GM18507 (cell line): Measurements from ENCODE around the gene TJP2.
"Not testable (repeated sequence)": the region's sequence is repeated elsewhere in the genome, so short reads cannot be mapped to it uniquely, and the experiment has no call there.

Source experiments
- DNase-seq: peaks from one replicate; pipeline ENCODE4 v3.0.0; 2011; ENCODE audit warnings: low read depth; ENCODE audit not compliant: insufficient read length; ENCODE audit errors: extremely low spot score
- FAIRE-seq: peaks from 2 replicates; lab custom pipeline; 2011; peaks lifted over from hg19 to GRCh38; lab: Jason Lieb, UNC

TJP2 gene

GRCh38 chr9:69261636-69262035, 87.6 kb downstream of the TJP2 start:
- FAIRE-seq (no peak), DNase-seq (no peak)

- no peak for DNase-seq
- FAIRE-seq: no peak
Observed at GRCh38 chr9:69264526-69264925, 90.4 kb downstream of the TJP2 start.

GRCh38 chr9:69265891-69266290, 91.8 kb downstream of the TJP2 start:
- FAIRE-seq: no peak
- DNase-seq: no peak

DNA sequence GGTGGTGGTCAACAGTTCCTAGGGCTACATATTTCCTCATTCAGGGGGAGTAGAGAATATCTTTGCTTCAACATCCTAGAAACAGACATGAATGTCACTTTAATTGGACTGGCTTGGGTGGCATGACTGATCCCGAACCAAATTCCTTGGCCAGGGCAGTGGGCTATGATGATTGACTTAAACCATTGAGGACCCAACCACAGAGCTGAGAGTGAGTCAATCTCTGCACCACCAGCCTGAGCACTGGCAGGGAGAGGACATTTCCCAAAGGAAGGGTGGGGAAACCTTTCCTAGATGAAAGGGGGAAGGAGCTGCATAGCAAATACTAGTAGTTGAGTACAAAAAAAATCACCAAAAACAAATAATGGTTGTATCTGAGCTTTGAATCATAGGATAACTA, 98.1 kb downstream of the TJP2 start:
- DNase-seq (no peak), FAIRE-seq (no peak)

DNA sequence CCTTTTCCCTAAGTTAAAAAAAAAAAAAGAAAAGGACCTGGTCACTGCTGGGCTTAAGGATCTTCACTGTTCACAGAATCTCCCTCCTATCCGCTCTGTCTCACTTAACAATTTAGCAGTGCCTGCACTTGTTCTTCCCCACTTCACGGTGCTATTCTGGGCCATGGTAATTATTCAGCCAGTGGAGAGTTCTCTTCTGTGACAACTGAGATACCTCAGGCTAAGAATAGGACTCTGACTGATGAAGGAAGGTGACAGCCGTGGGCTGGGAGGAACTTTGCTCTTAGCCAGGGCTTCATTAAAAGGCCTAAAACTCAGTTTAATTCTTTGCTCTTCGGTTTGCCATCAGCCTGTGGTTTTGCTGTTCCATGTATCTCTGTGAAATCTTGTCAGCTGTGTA, 99.1 kb downstream of the TJP2 start:
- FAIRE-seq (no peak), DNase-seq (no peak)

DNA sequence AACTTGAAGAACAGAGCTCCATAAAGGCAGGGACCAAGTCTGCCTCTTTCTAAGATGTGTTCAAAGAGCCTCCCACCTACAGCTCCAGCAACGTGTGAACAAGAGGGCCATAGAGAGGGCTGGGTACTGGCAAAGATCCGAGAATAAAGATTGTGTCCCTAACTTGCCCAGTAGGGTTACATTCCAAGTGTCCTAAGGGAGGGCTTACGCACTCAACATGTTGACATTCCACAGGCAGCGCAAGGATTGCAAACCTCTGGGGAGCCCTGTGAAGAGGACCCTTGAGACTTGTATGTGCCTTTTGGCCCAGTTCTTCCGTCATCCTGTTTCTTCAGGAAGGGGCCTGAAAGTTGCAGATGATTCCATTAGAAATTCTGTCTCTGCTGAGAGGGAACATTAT, 102.7 kb downstream of the TJP2 start:
- DNase-seq (no peak), FAIRE-seq (no peak)

DNA sequence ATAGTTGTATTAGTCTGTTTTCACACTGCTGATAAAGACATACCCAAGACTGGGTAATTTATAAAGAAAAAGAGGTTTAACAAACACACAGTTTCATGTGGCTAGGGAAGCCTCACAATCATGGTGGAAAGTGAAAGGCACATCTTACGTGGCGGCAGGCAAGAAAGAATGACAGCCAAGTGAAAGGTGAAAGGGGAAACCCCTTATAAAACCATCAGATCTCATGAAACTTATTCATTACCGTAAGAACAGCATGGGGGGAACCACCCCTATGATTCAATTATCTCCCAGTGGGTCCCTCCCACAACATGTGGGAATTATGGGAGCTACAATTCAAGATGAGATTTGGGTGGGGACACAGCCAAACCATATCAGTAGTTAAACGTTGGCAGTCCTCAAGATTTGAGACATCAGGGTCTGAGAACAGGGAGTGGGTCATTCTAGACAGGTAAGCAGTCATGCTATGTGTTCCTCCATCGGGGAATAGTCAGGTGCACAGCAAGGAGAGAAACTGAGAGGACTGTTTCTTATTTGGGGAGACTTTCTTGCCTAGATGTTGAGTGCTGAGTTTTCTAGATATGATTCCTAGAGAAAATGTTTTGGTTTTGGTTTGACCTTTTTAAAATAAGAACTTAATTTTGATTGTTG, 105.1 kb downstream of the TJP2 start:
- FAIRE-seq: peak; percentile 64
- DNase-seq: no peak

GRCh38 chr9:69279733-69280132, 105.7 kb downstream of the TJP2 start:
- FAIRE-seq (no peak), DNase-seq (no peak)

DNA sequence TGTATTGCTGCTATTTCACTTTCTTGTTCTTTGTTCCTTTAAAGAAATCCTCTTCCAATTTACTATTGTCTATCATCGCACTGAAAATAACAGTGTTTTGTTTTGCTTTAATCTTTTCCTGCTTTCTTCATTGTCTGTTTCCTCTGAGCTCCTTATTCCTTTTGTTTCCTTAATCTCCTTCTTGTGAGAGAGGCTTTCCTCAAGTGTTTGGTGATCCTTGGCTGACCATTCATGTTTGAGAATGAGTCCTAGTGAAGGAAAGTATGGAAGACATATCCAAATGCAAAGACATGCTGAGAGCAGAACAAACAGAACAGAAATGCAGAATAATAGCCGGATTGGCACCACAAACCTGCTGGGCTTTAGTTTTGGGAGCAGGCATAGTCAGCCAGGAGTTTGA, 108.9 kb downstream of the TJP2 start:
- DNase-seq (no peak), FAIRE-seq (no peak)

DNA sequence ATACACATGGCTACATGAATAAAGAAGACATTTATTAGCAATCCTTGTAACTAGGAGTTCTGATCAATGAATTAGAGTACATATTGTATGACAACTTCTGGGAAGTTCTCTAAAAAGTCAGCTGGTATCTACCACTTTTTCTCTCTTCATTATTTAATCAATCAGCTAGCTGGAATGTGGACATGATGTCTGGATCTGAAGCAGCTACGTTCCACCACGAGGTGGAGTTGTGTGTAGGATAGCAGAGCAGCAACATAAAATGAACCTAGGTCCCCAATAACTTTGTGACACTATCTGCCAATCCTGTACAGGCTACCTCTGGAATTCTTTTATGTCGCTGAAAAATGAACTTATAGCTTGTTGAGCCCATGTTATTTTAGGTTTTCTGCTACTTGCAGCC, 118.0 kb downstream of the TJP2 start:
- DNase-seq (no peak), FAIRE-seq (no peak)

DNA sequence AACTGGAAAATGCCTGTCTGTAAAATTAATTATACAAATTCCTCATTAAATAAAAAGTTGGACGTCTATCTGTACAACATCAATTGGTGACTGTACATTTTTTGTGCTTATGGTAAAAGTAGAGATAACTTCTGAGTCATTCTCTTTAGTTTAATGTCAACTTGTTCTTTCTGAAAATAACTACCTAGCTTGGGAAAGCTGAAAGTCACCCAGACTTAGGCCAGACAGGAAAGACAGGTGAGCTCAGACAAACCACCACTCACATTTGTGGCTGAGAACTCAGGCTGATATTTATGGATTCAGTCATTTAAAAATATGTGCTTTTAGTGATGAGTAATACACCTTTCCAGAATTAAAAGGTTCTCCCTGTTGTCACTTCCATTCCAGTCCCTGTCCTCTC, 119.1 kb downstream of the TJP2 start:
- FAIRE-seq (no peak), DNase-seq (no peak)

DNA sequence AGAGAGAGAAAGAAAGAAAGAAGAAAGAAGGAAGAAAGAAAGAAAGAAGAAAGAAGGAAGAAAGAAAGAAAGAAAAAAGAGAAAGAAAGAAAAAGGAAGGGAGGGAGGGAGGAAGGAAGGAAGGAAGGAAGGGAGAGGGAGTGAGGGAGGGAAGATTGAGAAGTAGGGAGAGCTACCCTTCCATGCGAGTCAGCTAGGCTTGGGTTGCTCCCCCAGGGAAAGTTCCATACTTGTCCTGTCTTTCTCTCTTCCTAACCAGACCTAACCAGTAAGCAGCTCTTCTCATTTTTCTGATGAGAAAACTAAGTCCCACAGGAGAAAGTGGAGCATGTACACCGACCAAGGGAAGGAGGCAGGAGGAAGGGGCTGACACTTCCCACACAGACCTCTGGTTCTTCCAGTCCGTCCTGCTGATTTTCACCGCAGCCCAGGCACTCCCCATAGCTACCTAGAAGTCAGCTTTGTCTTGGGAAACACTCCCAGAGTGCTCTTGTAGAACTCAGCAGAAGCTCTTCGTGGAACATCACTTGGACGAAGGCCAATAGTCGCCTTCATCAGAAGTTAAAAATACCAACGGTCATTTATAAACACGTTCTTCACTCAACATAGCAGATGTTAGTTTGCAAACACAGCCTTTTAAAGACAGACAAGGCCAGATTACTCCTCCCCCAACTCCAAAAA, 121.9 kb downstream of the TJP2 start:
- DNase-seq (no peak), FAIRE-seq (no peak)

DNA sequence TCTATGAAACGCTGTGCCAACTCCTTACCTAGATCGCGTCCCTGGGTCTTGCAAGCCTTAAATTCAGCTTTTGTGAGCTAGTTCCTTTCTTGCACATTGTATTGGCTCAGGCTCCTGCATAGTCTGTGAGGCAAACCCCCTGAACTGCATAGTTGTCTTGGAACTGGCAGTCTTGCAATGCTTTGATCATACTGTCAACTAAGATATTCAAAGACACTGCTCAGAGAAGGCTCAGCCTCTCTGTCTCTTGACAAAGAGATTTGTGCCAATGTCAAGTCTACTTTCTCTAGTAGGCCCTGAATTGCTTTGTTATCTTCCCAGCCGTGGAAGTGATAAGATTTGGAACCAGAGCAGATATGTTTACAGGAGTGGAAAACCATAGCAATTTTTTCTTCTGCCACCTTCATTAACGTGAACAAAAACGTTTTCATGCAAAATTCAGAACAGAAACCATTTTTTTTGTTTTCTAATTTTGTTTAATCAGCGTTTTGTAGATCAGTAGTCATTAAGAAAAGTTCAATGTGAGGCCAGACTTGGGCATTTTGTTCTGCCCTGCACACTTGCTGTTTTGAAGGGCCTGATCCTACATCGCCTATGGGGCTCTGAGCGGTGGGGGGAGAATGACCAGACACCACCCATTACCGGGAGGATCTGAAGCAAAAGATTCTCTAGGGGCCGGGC, 123.4 kb downstream of the TJP2 start:
- FAIRE-seq (no peak), DNase-seq (no peak)

DNA sequence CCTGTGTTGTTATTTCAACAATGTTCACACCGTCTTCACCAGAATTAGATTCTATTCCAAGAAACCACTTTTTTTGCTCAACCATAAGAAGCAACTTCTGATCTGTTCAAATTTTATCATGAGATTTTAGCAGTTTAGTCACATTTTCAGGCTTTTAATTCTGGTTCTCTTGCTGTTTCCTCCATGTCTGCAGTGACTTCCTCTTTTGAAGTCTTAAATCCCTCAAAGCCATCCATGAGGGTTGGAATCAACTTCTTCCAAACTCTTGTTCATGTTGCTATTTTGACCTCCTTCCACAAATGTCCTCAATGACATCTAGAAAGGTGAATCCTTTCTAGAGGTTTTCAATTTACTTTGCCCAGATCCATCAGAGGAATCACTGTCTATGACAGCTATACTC, 125.2 kb downstream of the TJP2 start:
- DNase-seq (no peak), FAIRE-seq (no peak)

- no peak for DNase-seq
Observed at GRCh38 chr9:69299826-69300225, 125.7 kb downstream of the TJP2 start.

DNA sequence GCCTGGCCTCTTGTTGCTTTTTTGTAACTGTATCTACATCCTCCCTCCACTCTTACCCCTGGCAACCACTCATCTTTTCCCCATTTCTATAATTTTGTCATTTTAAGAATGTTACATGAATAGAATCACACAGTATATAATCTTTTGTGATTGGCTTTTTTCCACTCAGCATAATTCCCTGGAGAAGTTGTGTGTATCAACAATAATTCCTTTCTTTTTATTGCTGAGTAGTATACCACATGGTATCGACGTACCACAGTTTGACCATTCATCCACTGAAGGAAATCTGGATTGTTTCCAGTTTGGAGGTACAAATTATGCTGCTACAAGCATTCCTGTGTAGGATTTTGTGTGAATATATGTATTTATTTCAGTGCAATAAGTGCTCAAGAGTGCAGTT, 129.3 kb downstream of the TJP2 start:
- DNase-seq (no peak), FAIRE-seq (no peak)

More at GRCh38 chr9:69299826-69300225, 125.7 kb downstream of the TJP2 start:
- no peak for FAIRE-seq

DNA sequence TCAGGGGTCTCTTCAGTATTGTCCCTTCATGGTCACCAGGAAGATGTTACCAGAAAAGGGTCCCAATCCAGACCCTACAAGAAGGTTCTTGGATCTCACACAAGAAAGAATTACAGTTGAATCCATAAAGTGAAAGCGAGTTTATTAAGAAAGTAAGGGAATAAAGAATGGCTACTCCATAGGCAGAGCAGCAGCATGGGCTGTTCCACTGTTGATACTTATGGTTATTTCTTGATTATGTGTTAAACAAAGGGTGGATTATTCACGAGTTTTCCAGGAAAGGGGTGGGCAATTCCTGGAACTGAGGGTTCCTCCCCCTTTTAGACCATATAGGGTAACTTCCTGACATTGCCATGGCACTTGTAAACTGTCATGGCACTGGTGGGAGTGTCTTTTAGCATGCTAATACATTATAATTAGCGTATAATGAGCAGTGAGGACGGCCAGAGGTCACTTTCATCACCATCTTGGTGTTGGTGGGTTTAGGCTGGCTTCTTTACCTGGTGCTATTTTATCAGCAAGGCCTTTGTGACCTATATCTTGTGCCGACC, 132.9 kb downstream of the TJP2 start:
- not testable (repeated sequence) for FAIRE-seq

DNA sequence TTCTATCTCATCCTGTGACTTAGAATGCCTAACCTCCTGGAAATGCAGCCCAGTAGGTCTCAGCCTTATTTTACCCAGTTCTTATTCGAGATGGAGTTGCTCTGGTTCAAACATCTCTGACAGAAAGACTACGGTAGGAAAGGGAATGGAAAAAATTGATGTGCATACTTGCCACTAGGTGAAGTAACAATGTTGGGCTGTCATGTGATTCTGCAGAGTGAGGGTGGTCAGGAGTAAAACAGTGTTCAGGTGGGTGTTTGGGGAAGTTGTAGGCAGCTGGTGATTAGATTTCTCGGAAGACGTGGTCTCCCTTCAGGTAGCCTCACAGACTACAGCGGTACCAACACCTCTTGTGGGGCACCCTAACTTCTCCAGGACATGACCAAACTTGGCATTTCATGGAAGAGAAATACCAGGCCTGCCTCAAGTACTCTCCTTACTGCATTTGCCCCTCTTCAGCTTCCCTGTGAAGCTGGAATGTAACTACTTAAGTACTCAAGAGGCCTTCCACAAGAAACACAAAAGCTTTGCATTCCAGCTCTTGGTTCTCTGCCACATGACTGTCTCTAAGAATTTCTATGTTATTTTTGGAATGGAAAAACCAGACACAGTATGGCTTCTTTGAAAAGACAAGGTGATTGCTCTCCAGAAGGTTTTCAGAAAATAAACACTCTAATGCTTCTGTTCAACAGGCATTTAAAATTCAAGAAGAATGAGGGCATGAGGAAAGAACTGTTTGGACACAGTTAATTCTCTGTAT, 133.5 kb downstream of the TJP2 start:
- DNase-seq (no peak), FAIRE-seq (no peak)

More for the DNA sequence above, 132.9 kb downstream of the TJP2 start:
- not testable (repeated sequence) for DNase-seq

- FAIRE-seq (no peak), DNase-seq (no peak)
Observed at GRCh38 chr9:69308206-69308931, 134.3 kb downstream of the TJP2 start.
